HG03469 (cell line): ENCODE results near the gene TM4SF4.

ENCODE experiments used
- ATAC-seq: cut with Tn5 transposase; IDR thresholded peaks from one replicate; pipeline ENCODE4 v1.9.1; 2021; ENCODE audit warnings: mild to moderate bottlenecking, moderate library complexity, moderate number of reproducible peaks; ENCODE audit not compliant: unreplicated experiment

TM4SF4 gene

DNA sequence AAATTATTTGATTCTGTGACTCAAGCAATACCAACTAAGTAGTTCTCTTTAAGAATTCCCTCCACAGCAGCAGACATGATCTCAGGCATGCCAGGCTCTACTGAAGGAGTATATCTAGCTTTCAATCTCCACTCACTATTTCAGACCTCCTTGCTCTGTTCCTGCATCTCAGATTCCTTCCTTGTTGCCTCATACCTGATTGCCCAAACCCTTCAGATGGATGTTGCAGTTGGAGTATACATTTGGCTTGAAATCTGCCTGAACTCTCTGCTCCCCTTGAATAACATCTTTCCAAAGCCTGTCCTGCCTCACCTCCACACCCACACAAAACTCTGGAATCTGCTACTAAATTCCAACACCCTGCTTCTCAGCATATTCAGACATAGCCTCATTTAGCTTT is 19.8 kb upstream of the TM4SF4 start:
- no peak for ATAC-seq

- no peak for ATAC-seq
These were observed 19.1 kb upstream of the TM4SF4 start for GRCh38 chr3:149455366-149455765.

DNA sequence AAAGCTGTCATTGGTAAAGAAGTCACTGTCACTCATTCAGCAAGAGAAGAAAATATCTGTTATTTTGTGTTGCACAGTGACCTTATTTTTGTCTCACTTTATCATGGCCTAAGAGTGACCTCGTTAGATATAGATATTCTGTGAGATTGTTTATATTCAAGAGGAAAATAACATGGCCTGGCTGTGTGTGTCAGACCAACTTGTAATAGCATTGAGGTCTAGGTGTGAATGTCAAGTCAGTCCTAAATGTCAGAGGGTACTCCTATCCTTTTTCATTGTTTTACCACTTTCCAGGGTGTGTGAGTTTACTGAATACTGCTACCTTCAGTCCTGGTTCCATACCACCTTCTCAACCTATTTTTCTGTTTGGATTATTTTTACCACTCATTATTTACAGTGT is 18.5 kb upstream of the TM4SF4 start:
- ATAC-seq: no peak

DNA sequence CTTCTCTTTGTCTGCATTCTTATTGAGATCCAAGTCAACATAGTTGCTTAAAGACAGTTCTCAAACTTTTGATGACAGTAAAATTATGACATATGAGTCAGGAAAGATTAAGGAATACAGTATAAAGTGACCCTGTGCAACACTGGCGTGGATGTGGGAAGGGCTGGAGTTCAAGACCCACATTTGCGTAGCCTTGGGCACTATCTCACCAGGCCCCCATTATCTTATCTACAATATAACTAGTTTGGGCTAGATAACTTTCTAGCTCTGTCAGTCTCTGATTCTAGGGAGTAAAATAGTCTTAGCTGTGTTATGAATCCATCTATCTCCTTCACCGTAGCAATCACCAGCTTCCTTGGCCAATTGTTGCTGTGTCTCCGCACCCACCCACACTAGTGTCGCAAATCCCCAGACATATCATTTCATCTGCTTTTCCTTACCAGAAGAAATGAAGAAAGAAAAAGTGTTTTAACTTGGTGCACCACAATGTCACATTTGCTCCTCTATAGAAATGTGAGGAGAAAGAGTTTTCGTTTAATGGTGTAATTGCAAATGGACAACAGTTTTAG is 14.9 kb upstream of the TM4SF4 start:
- ATAC-seq: no peak

DNA sequence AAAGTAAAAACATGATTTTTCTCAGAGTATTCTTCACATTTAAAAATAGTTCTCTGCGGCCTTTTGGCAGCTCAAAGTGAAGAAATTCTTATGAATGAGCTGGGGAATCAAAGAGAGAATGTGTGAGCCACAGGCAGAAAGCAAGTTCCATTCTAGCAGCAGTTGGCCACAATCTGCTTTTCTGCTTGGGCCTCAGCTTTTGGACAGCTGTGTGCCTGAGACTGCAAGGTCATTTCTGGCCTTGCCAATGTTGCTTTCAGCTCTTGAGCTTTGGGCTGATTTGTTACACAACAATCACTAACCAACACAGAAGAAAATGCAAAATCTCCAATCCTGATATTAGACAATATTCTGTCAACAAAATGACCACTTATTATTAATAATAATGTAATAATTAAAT is 14.4 kb upstream of the TM4SF4 start:
- ATAC-seq: no peak

GRCh38 chr3:149462051-149462450 is 12.4 kb upstream of the TM4SF4 start:
- ATAC-seq: no peak

GRCh38 chr3:149462581-149463011 is 11.9 kb upstream of the TM4SF4 start:
- ATAC-seq: no peak

GRCh38 chr3:149463921-149464320 is 10.6 kb upstream of the TM4SF4 start:
- ATAC-seq: no peak

DNA sequence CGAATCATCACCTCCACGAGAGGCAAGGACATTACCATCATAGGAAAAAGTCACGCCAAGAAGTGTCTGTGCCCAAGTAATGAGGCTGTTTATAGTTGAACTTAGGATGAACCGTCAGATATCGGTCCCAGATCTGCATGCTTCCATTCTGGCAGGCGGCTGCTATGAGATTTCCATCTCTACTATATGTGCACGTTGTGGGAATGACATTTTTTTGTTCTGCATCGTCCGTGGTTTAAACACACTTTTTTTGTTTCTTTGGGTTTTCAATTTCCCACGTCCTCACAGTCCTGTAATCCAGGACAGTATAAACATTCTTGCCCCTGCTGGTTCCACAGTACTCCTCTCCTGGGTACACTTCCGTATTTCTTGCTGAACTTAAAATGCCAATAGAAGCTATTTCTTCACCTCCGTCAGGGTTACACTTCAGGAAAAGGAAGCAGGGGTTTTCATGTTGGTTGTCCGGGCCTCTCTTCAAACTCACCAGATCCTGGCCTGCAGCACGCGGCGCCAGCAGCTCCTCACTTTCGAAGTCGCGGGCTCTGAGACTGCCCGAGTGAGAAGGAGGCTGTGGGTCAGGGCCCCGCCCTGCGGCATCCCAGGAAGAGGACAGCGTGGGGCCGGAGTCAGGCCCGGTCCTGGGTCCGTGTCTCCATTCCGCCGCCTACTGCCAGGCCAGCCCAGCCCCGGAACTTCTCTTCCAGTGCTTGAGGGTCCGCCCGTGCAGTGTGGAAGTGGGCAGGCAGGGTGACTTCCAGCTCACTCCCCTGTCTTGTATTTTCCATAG is 9.8 kb upstream of the TM4SF4 start:
- no peak for ATAC-seq

DNA sequence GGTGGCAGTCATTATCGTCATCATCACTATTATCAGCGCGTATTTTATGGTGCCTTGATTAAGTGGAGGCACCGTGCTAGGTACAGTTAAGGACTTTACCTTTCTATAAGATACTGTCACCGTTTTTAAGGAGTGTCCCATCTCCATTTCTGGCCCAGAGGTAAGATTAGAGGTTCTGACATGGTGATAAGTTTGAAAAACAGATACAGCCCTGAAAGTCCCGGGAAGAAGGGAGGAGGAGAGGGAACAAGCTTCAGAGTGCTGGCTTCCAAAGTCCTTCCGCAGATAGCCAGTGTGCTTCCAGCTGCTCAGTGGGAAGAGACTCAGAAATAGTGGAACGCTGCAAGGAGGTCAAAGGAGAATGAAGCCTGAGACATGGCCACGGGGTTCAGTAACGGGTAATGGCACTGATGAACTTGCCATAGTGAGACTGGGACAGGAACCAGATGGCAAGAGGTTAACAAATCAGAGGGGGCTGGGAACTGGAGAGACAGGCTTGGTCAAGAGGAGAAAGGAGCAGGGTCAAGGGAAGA is 9.1 kb upstream of the TM4SF4 start:
- ATAC-seq: no peak

- ATAC-seq: no peak
These were observed 8.3 kb upstream of the TM4SF4 start for GRCh38 chr3:149466192-149466591.

- peak; percentile 84 for ATAC-seq
These were observed 5.8 kb upstream of the TM4SF4 start for GRCh38 chr3:149468504-149469212.

GRCh38 chr3:149470381-149470780 is 4.1 kb upstream of the TM4SF4 start:
- no peak for ATAC-seq

DNA sequence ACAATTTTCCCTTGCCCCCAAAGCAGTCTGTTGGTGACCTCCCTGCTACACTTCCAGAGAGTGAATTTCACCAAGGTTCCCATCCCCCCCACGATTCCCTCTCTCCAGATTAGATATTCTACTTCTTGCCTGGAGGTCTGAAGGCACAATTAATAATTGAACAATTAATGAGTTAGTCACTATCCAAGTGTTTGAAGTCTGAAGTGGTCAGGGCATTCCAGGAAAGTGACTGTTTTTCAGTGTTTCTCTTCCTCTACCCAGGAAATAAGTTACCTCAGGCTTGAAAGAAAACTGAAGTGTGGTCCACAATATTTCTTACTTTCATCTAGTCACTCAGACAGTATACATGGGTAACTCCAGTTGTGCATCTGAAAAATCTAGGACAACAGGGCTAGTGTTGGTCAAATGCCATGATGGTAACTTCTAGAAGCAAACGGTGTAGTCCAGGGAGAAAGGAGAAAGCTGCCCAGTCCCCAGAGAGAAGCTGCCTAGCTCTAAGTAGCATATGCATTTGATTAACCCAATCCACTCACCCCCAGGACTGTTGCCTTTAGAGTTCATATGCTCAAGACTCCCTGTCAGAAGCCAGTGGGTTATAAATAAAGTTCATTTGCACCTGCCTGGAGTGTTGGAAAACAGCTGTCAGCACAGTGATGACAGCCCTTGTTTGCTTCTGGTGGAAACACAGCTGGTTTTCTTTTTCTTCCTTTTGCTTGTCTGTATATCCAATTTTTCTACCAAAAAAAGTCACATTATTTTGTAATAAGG is 2.3 kb upstream of the TM4SF4 start:
- ATAC-seq: no peak

GRCh38 chr3:149473357-149474249 is 894 bp upstream of the TM4SF4 start:
- no peak for ATAC-seq

DNA sequence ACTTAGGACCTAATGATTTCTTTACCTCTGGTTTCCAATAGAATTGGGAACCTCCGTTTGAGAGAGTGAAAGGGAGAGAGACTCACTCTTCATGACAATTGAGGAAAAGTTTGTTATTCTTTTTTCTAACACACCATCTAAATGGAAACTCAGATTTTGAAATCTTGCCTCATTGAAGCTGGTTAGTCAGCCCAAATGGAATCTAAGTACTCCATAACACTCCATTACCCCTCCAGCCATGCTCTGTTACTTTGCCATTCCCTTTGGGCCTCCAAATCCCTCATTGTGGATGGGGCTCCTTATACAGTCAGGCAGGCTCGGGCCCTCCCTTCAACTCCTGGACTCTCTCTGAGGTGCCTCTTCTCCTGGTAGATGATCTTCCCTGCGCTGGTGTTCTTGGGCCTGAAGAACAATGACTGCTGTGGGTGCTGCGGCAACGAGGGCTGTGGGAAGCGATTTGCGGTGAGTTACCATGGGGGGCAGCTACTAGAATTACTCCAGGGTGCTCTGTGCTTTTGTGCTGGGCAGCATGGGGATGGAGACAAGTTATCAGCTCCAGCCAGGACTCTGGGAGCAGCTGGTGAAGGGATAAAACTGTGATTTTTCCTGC is 1.1 kb downstream of the TM4SF4 start:
- no peak for ATAC-seq

- ATAC-seq: no peak
These were observed 1.7 kb downstream of the TM4SF4 start for GRCh38 chr3:149476225-149476624.

DNA sequence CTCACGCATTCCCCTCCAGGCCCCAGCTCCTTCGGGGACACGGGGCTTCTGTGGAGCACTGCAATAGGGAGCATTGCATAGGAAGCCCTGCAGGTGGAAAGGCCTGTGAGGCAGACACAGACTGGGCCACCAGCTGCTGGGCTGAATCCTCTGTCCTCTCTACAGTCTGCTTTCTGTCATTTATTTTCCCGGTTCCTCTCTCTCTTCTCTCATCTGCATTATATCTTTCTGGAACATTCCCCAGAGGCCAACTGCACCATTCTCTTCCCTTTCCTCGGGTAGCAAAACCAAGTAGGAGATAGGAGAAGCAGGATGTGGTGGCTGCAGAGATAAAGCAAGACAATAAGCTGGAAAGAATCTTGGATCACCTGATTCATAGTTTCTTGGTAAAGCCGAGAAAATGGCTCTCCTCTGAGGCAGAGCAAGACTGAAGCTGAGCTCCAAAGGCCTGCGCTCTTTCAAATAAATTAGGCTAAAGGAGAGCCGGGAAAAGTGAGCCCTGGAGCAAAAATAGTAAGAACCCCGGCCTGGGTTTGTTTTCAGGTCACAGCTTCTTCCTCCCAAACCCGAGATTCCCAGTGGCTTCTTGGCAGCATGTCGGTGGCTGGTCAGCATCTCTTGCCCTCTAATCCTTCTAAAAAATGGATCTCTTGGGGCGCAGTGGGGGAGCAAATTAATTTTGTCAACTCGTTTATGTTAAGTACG is 5.3 kb downstream of the TM4SF4 start:
- no peak for ATAC-seq
